PC-9 (cell line): ENCODE data around the gene HEBP1. TPM values are rescaled to one million over a fixed set of nuclear protein-coding genes. Genes with fewer than 3 reads are reported as not detected.

Experiments used
- BruUV-seq: library from RNA; stranded (reverse); fragments of 400-500 nt; replicated peaks from 2 replicates; lab custom pipeline; 2021; lab: Mats Ljungman, UMichigan
- CTCF ChIA-PET: fragments of 300-600 bp; sonication (Branson Sonifier 250); formaldehyde crosslinking; loops from one replicate; lab custom pipeline; 2022; ENCODE audit warnings: antibody characterized with exemption; lab: Charles Lee
- POLR2A ChIA-PET: fragments of 300-600 bp; sonication (Branson Sonifier 250); formaldehyde crosslinking; loops from one replicate; lab custom pipeline; 2022; ENCODE audit warnings: antibody characterized with exemption; ENCODE audit not compliant: unreplicated experiment; lab: Charles Lee
- DNase-seq, 2 experiments: peaks; one replicate each; pipeline versions ENCODE4 v3.0.0 to v3.0.0-alpha.2; 2015 to 2022; ENCODE audit warnings: mixed read lengths in 1 of 2
- H2AFZ ChIP-seq: fragments of 200-600 bp; sonication (generic); 2 replicates; pipeline ENCODE4 v1.8.1; 2017; ENCODE audit warnings: antibody characterized with exemption
- H3F3A ChIP-seq: fragments of 200-600 bp; sonication (generic); 2 replicates; pipeline ENCODE4 v1.8.1; 2017; ENCODE audit warnings: antibody characterized with exemption, mild to moderate bottlenecking, low read depth; ENCODE audit not compliant: insufficient read depth
- H3K27ac ChIP-seq: fragments of 200-600 bp; sonication (generic); 2 replicates; pipeline ENCODE4 v1.6.1; 2016; ENCODE audit warnings: mixed run types
- H3K27me3 ChIP-seq: fragments of 200-600 bp; sonication (generic); 2 replicates; pipeline ENCODE4 v1.6.1; 2016; ENCODE audit warnings: low read depth, mixed run types; ENCODE audit not compliant: insufficient read depth
- H3K36me3 ChIP-seq: fragments of 200-600 bp; sonication (generic); 2 replicates; pipeline ENCODE4 v1.6.1; 2016; ENCODE audit warnings: low read depth, mixed run types
- H3K4me1 ChIP-seq: fragments of 200-600 bp; sonication (generic); replicated peaks from 2 replicates; pipeline ENCODE4 v1.6.1; 2016; ENCODE audit warnings: mixed run types; ENCODE audit not compliant: insufficient read depth
- H3K4me2 ChIP-seq: fragments of 200-600 bp; sonication (generic); 2 replicates; pipeline ENCODE4 v1.6.1; 2017; ENCODE audit warnings: mixed run types
- H3K4me3 ChIP-seq: fragments of 200-600 bp; sonication (generic); 2 replicates; pipeline ENCODE4 v1.6.1; 2016; ENCODE audit warnings: mixed run types
- H3K79me2 ChIP-seq: fragments of 200-600 bp; sonication (generic); 2 replicates; pipeline ENCODE4 v1.6.1; 2017; ENCODE audit warnings: low read depth, mixed run types
- H3K9me2 ChIP-seq: fragments of 200-600 bp; sonication (generic); 2 replicates; pipeline ENCODE4 v1.8.1; 2017; ENCODE audit warnings: mild to moderate bottlenecking; ENCODE audit not compliant: insufficient read depth
- H3K9me3 ChIP-seq: fragments of 200-600 bp; sonication (generic); 2 replicates; pipeline ENCODE4 v1.8.1; 2016; ENCODE audit warnings: low read depth; ENCODE audit not compliant: insufficient read depth
- H4K20me1 ChIP-seq: fragments of 200-600 bp; sonication (generic); 2 replicates; pipeline ENCODE4 v1.8.1; 2017; ENCODE audit not compliant: insufficient read depth
- EZH2 ChIP-seq: fragments of 200-600 bp; sonication (generic); IDR thresholded peaks from 2 replicates; pipeline ENCODE4 v1.8.0; 2017; ENCODE audit warnings: antibody characterized with exemption, low read depth
- intact Hi-C: fragments of 100-400 bp; cut with micrococcal nuclease; formaldehyde crosslinking; loops from one replicate; pipeline ENCODE4 v1.10.0; 2022; ENCODE audit not compliant: unreplicated experiment
- total RNA-seq: library from RNA; stranded (reverse); gene quantifications from 2 replicates; pipeline ENCODE4 v1.2.3, GENCODE V29; 2021
- TF ChIP-seq, protein P1 (sequence below): fragments of 200-600 bp; sonication (generic); conservative IDR thresholded peaks from 2 replicates; pipeline ENCODE4 v1.6.1; 2017; ENCODE audit warnings: mixed run types, antibody characterized with exemption, mild to moderate bottlenecking, moderate library complexity

Gene HEBP1
- total RNA-seq, 1 experiment from 2014 or later = 148 TPM

DNA sequence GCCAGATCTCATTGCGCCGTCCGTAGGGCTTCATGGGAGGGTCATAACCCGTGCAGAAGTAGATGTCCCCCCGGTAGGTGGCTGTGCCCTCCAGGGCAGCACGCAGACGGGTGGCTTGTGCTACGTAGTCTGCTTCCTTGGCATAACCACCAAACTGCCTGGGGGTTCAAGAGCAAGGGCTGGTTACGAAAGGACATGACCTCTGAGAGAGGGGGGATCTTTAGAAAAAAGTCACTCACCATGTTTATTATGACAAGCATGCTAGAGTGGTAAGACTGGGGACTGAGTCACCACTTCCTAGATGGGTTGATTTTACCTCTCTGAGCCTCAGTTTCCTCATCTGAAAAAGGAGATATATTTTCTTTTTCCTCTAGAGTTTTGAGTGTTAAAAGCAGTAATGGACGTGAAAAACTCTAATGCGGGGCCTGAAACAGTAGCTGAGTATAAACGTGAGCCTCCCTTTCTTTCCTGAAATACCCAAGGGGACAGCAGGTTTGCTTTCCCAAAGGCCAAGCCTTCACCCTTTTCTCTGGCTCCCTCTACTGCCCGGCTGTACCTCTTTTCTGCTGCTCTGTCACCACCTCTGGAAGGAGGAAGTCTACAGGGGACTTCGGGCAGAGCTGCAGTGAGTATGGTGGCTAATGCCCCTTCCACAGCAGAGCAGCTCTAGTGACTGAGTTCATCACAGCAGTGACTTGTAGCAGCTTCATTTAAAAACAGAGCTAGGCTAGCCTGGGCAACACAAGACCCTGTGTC lies 24.6 kb downstream of the HEBP1 start:
- Histone ChIP-seq H4K20me1 (no peaks in the 10 kb centered on the region), H3K4me2 (peak overlapping the region; percentile 3; the same call in 1 of the 2 replicates), H3K9me3 (no peaks in the 10 kb centered on the region; the same call in 1 of the 2 replicates), H3K4me1 (peaks cover 36% of the 10 kb centered on the region), H3K27ac (peak overlapping the region; percentile 66), H3K9me2 (no peaks in the 10 kb centered on the region), H3K79me2 (peaks cover 10% of the 10 kb centered on the region), H2AFZ (no peak overlapping the region), H3K4me3 (no peak overlapping the region), H3K27me3 (no peaks in the 10 kb centered on the region), H3F3A (peaks cover 34% of the 10 kb centered on the region), H3K36me3 (peaks cover 54% of the 10 kb centered on the region)
- no TSS peak for BruUV-seq
- ChIA-PET CTCF (interaction anchor here (0.5 to 2.1 kb wide), 13 partner anchors 10 to 1499 kb away, joined by 3 to 16 read pairs (median 6); partner anchors contain the start of gene GPRC5A), POLR2A (interaction anchor here (0.5 to 0.6 kb wide), 4 partner anchors 39 to 402 kb away, joined by 5 to 8 read pairs (median 6); partner anchors contain the start of gene EMP1)
- peak in 1 of 2 experiments; percentile 66 for DNase-seq
- TF ChIP-seq, protein P1, sequence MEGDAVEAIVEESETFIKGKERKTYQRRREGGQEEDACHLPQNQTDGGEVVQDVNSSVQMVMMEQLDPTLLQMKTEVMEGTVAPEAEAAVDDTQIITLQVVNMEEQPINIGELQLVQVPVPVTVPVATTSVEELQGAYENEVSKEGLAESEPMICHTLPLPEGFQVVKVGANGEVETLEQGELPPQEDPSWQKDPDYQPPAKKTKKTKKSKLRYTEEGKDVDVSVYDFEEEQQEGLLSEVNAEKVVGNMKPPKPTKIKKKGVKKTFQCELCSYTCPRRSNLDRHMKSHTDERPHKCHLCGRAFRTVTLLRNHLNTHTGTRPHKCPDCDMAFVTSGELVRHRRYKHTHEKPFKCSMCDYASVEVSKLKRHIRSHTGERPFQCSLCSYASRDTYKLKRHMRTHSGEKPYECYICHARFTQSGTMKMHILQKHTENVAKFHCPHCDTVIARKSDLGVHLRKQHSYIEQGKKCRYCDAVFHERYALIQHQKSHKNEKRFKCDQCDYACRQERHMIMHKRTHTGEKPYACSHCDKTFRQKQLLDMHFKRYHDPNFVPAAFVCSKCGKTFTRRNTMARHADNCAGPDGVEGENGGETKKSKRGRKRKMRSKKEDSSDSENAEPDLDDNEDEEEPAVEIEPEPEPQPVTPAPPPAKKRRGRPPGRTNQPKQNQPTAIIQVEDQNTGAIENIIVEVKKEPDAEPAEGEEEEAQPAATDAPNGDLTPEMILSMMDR = peak; percentile 48
- no peak for TF ChIP-seq EZH2
- intact Hi-C loops = no loop called here

DNA sequence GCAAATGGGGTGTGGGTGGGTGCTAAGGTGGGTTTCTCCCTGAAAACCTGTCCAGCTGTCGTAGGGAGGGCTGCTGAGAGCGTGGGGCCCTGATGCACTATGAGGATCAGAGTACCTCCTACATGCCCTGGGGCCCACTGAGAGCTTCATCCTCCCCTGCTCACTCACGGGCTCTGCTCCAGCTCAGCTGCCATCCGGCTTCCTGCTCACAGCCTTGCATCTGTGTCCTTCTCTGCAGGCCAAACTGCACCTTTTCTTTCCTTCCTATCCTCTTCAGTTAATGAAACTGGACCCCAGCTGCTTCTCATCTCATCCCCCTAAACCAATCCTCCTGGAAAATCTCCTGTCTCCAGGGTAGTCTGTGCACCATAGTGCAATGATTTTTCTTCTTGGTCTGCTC lies 25.9 kb downstream of the HEBP1 start:
- CTCF ChIA-PET = no interaction called here
- no peak overlapping the region for H3K27ac ChIP-seq
- no peak overlapping the region for H3K4me2 ChIP-seq
- H4K20me1 ChIP-seq = no peaks in the 10 kb centered on the region
- peaks cover 5% of the 10 kb centered on the region for H3K79me2 ChIP-seq
- H3K36me3 ChIP-seq = peaks cover 48% of the 10 kb centered on the region
- H3K9me2 ChIP-seq = no peaks in the 10 kb centered on the region
- peaks cover 34% of the 10 kb centered on the region for H3F3A ChIP-seq
- H2AFZ ChIP-seq = no peak overlapping the region
- POLR2A ChIA-PET = interaction anchor here (0.6 to 0.7 kb wide), 2 partner anchors 76 to 525 kb away, joined by 3 to 7 read pairs; no protein-coding TSS in a partner anchor
- TF ChIP-seq, protein P1 = no peak
- TF ChIP-seq EZH2 = no peak
- BruUV-seq = no TSS peak
- H3K9me3 ChIP-seq = no peaks in the 10 kb centered on the region; the same call in 1 of the 2 replicates
- H3K4me1 ChIP-seq = peaks cover 23% of the 10 kb centered on the region
- H3K4me3 ChIP-seq = no peak overlapping the region
- DNase-seq = no peak
- no peaks in the 10 kb centered on the region for H3K27me3 ChIP-seq
- intact Hi-C loops = no loop called here

DNA sequence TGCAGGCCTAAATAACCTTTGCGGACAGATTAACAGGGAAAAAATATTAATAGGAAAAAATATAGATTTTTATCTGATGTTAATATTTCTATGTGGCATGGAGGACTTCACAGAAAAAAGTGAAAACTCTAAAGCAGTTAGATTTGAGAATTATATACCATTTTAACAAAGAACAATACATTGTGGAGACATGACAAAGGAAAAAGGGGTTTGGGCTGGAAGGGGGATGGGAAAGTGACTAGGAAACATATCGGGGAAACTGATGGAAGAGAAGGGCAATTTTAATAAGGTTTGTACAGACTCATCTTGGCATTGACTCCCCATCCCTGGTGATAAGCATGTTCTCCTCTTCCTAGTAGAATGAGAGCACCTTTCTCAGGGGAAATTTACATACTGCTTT lies 27.0 kb downstream of the HEBP1 start:
- H3K79me2 ChIP-seq = peaks cover 5% of the 10 kb centered on the region
- POLR2A ChIA-PET = no interaction called here
- H3F3A ChIP-seq = peaks cover 34% of the 10 kb centered on the region
- H3K4me3 ChIP-seq = no peak overlapping the region
- no peak overlapping the region for H3K4me2 ChIP-seq
- H3K9me3 ChIP-seq = no peaks in the 10 kb centered on the region; the same call in 1 of the 2 replicates
- H2AFZ ChIP-seq = no peak overlapping the region
- no peaks in the 10 kb centered on the region for H3K27me3 ChIP-seq
- no peaks in the 10 kb centered on the region for H4K20me1 ChIP-seq
- H3K27ac ChIP-seq = no peak overlapping the region
- H3K9me2 ChIP-seq = no peaks in the 10 kb centered on the region
- H3K4me1 ChIP-seq = peaks cover 23% of the 10 kb centered on the region
- no TSS peak for BruUV-seq
- H3K36me3 ChIP-seq = peaks cover 46% of the 10 kb centered on the region
- TF ChIP-seq, protein P1 = no peak
- TF ChIP-seq EZH2 = no peak
- intact Hi-C loops = no loop called here
- CTCF ChIA-PET = no interaction called here
- DNase-seq = no peak
